ENCODE data around the gene AATK. TPM values are rescaled to one million over a fixed set of nuclear protein-coding genes. Genes with fewer than 3 reads are reported as not detected.

The AATK gene
- polyA plus RNA-seq, 1 donor (not counting 4 experiments of a cell fraction or from before 2014, with no cell fraction given): 0.16 TPM

DNA sequence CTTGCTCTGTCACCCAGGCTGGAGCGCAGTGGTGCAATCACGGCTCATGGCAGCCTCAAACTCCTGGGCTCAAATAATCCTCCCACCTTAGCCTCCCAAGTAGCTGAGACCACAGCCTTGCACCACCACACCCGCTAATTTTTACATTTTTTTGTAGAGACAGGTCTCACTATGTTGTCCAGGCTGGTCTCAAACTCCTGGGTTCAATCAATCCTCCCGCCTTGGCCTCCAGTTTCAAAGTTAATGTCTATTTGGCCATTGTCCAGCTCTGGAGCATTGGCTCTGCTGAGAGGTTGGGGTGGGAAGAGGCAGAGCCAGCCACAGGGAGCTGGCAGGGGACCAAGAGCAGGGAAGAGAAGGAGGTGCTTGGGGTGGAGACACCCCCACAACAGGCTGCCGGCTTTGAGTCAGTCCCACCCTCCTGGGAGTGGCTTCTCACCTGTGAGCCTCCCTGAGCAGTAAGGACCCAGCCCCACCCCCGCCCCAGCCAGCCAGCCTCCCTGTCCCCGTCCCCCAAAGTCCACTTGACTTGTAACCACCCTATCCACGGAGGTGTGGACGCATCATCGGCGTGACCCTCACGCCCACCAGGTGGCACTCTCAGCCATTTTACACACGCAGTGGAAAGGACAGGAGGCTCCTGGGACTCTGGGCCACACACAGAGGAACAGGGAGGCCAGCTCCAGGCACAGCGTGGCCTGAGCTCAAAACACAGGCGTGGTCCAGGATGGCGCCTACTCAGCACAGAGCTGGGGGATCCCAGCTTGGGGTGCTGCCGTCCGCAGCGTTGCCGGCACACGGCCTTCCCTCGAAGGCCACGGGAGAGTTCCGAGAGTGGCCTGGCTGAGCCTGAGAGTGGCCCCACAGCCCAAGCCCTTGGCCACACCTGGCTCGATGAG lies 23.5 kb downstream of the AATK start:
- H3K4me1 ChIP-seq (ENCODE audit: control insufficient read depth, extremely low read depth, insufficient read depth, low read length): no peaks in the 10 kb centered on the region
- peak; percentile 36 for FAIRE-seq
- dilution Hi-C loops (cut with MboI; ENCODE audit: extremely low pct_ligation_motif_present, low sequenced_read_pairs): no loop called here
- TF ChIP-seq, protein P1, sequence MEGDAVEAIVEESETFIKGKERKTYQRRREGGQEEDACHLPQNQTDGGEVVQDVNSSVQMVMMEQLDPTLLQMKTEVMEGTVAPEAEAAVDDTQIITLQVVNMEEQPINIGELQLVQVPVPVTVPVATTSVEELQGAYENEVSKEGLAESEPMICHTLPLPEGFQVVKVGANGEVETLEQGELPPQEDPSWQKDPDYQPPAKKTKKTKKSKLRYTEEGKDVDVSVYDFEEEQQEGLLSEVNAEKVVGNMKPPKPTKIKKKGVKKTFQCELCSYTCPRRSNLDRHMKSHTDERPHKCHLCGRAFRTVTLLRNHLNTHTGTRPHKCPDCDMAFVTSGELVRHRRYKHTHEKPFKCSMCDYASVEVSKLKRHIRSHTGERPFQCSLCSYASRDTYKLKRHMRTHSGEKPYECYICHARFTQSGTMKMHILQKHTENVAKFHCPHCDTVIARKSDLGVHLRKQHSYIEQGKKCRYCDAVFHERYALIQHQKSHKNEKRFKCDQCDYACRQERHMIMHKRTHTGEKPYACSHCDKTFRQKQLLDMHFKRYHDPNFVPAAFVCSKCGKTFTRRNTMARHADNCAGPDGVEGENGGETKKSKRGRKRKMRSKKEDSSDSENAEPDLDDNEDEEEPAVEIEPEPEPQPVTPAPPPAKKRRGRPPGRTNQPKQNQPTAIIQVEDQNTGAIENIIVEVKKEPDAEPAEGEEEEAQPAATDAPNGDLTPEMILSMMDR (optimal IDR thresholded peaks at IDR 0.05 in 1 of 3, IDR thresholded peaks at IDR 0.05 in 1 of 3, conservative IDR thresholded peaks at IDR 0.05 in 1 of 3; ENCODE audit: extremely low read depth in 1 of 3, insufficient read depth in 2 of 3, low read length in 3 of 3): peak; percentile 60 to 93 (median 60)
- TF ChIP-seq EZH2 (IDR thresholded peaks at IDR 0.05; ENCODE audit: low read length): no peak
- H2AFZ ChIP-seq (ENCODE audit: control insufficient read depth, low read length): peak overlapping the region; percentile 37
- H3K79me2 ChIP-seq (ENCODE audit: control insufficient read depth, insufficient read depth, low read length): no peaks in the 10 kb centered on the region
- H3K9ac ChIP-seq (ENCODE audit: control insufficient read depth, extremely low read depth, insufficient read depth, low read length): no peak overlapping the region
- H3K9me3 ChIP-seq (ENCODE audit: control insufficient read depth, low read depth, low read length): peaks cover 7% of the 10 kb centered on the region
- DNase-seq (ENCODE audit: low read depth, low spot score): peak; percentile 33
- no peak overlapping the region for H3K4me2 ChIP-seq (ENCODE audit: control insufficient read depth, extremely low read depth, insufficient read depth, low read depth, low read length)
- H3K27ac ChIP-seq (ENCODE audit: control insufficient read depth, insufficient read depth, low read length): no peak overlapping the region
- H3K9me1 ChIP-seq (ENCODE audit: control insufficient read depth, extremely low read depth, insufficient read depth, low read length): no peaks in the 10 kb centered on the region
- H3K27me3 ChIP-seq (ENCODE audit: control insufficient read depth, extremely low read depth, insufficient read depth, low read length): peaks cover 3% of the 10 kb centered on the region
- H3K4me3 ChIP-seq (ENCODE audit: control insufficient read depth in 2 of 3, extremely low read depth in 1 of 3, insufficient read depth in 2 of 3, low read depth in 1 of 3, low read length in 3 of 3): no peak overlapping the region
- H4K20me1 ChIP-seq (ENCODE audit: control insufficient read depth, extremely low read depth, insufficient read depth, low read length): no peaks in the 10 kb centered on the region
- H3K36me3 ChIP-seq (ENCODE audit: control insufficient read depth in 2 of 2, extremely low read depth in 1 of 2, insufficient read depth in 2 of 2, low read length in 2 of 2): no peaks in the 10 kb centered on the region

- no peak for TF ChIP-seq EZH2 (IDR thresholded peaks at IDR 0.05; ENCODE audit: low read length)
- TF ChIP-seq, protein P1 (optimal IDR thresholded peaks at IDR 0.05 in 1 of 3, IDR thresholded peaks at IDR 0.05 in 1 of 3, conservative IDR thresholded peaks at IDR 0.05 in 1 of 3; ENCODE audit: extremely low read depth in 1 of 3, insufficient read depth in 2 of 3, low read length in 3 of 3): no peak
- peaks cover 12% of the 10 kb centered on the region for H3K27me3 ChIP-seq (ENCODE audit: control insufficient read depth, extremely low read depth, insufficient read depth, low read length)
- no peak overlapping the region for H3K4me2 ChIP-seq (ENCODE audit: control insufficient read depth, extremely low read depth, insufficient read depth, low read depth, low read length)
- H3K79me2 ChIP-seq (ENCODE audit: control insufficient read depth, insufficient read depth, low read length): no peaks in the 10 kb centered on the region
- no peaks in the 10 kb centered on the region for H3K4me1 ChIP-seq (ENCODE audit: control insufficient read depth, extremely low read depth, insufficient read depth, low read length)
- peaks cover 7% of the 10 kb centered on the region for H3K9me3 ChIP-seq (ENCODE audit: control insufficient read depth, low read depth, low read length)
- no peaks in the 10 kb centered on the region for H3K36me3 ChIP-seq (ENCODE audit: control insufficient read depth in 2 of 2, extremely low read depth in 1 of 2, insufficient read depth in 2 of 2, low read length in 2 of 2)
- no peak overlapping the region for H2AFZ ChIP-seq (ENCODE audit: control insufficient read depth, low read length)
- no peak overlapping the region for H3K27ac ChIP-seq (ENCODE audit: control insufficient read depth, insufficient read depth, low read length)
- no peaks in the 10 kb centered on the region for H3K9me1 ChIP-seq (ENCODE audit: control insufficient read depth, extremely low read depth, insufficient read depth, low read length)
- dilution Hi-C loops (cut with MboI; ENCODE audit: extremely low pct_ligation_motif_present, low sequenced_read_pairs): no loop called here
- H3K9ac ChIP-seq (ENCODE audit: control insufficient read depth, extremely low read depth, insufficient read depth, low read length): no peak overlapping the region
- no peaks in the 10 kb centered on the region for H4K20me1 ChIP-seq (ENCODE audit: control insufficient read depth, extremely low read depth, insufficient read depth, low read length)
- FAIRE-seq (no peak), DNase-seq (ENCODE audit: low read depth, low spot score) (no peak)
- no peak overlapping the region for H3K4me3 ChIP-seq (ENCODE audit: control insufficient read depth in 2 of 3, extremely low read depth in 1 of 3, insufficient read depth in 2 of 3, low read depth in 1 of 3, low read length in 3 of 3)
Measured at GRCh38 chr17:81140695-81141094, 25.3 kb downstream of the AATK start.

Data from keratinocyte (primary cell).